SK-N-SH treated with all-trans-retinoic acid at 6 μM for 48 hours (cell line): Measurements from ENCODE around the gene FDX2.

ENCODE experiments used
- ATAC-seq: fragments of 200-7000 bp; cut with Tn5 transposase; 3 replicates; pipeline ENCODE4 v1.9.1; 2020; ENCODE audit warnings: mild to moderate bottlenecking, moderate library complexity
- CREB5 ChIP-seq: fragments of 250-450 bp; sonication (Bioruptor Pico); IDR thresholded peaks from 2 replicates; pipeline ENCODE4 v1.5.1; 2020; ENCODE audit warnings: low read depth, mild to moderate bottlenecking, moderate library complexity
- CSDC2 ChIP-seq: fragments of 250-450 bp; sonication (Bioruptor Pico); IDR thresholded peaks from 2 replicates; pipeline ENCODE4 v1.5.0; 2020; ENCODE audit warnings: mild to moderate bottlenecking, moderate library complexity
- CSRNP3 ChIP-seq: fragments of 250-450 bp; sonication (Bioruptor Pico); IDR thresholded peaks from 2 replicates; pipeline ENCODE4 v1.5.1; 2021; ENCODE audit warnings: mild to moderate bottlenecking, moderate library complexity
- GLIS3 ChIP-seq: fragments of 250-450 bp; sonication (Bioruptor Pico); IDR thresholded peaks from 2 replicates; pipeline ENCODE4 v1.5.0; 2020; ENCODE audit warnings: mild to moderate bottlenecking, moderate library complexity
- ISL1 ChIP-seq: fragments of 250-450 bp; sonication (Bioruptor Pico); IDR thresholded peaks from 2 replicates; pipeline ENCODE4 v2.1.2; 2022; ENCODE audit warnings: mild to moderate bottlenecking, moderate library complexity
- OSR1 ChIP-seq: fragments of 250-450 bp; sonication (Bioruptor Pico); IDR thresholded peaks from 2 replicates; pipeline ENCODE4 v1.8.0; 2022; ENCODE audit warnings: moderate library complexity, mild to moderate bottlenecking, inconsistent platforms
- PATZ1 ChIP-seq: fragments of 250-450 bp; sonication (Bioruptor Pico); IDR thresholded peaks from 2 replicates; pipeline ENCODE4 v1.8.0; 2020; ENCODE audit warnings: mild to moderate bottlenecking, moderate library complexity, borderline replicate concordance
- POU6F1 ChIP-seq: fragments of 250-450 bp; sonication (Bioruptor Pico); IDR thresholded peaks from 2 replicates; pipeline ENCODE4 v1.8.0; 2021; ENCODE audit warnings: low read depth, mild to moderate bottlenecking, moderate library complexity, borderline replicate concordance
- SNAI2 ChIP-seq: fragments of 250-450 bp; sonication (Bioruptor Pico); IDR thresholded peaks from 2 replicates; pipeline ENCODE4 v1.5.0; 2020; ENCODE audit warnings: mild to moderate bottlenecking, moderate library complexity
- TOX ChIP-seq: fragments of 250-450 bp; sonication (Bioruptor Pico); IDR thresholded peaks from 2 replicates; pipeline ENCODE4 v1.8.0; 2021; ENCODE audit warnings: mild to moderate bottlenecking, moderate library complexity, borderline replicate concordance
- TSHZ2 ChIP-seq: fragments of 250-450 bp; sonication (Bioruptor Pico); IDR thresholded peaks from 2 replicates; pipeline ENCODE4 v1.5.0; 2020; ENCODE audit warnings: mild to moderate bottlenecking, moderate library complexity
- ZC3H10 ChIP-seq: fragments of 250-450 bp; sonication (Bioruptor Pico); IDR thresholded peaks from 2 replicates; pipeline ENCODE4 v1.5.1; 2021; ENCODE audit warnings: mild to moderate bottlenecking, moderate library complexity
- ZFP30 ChIP-seq: fragments of 450-650 bp; formaldehyde crosslinking; IDR thresholded peaks from 2 replicates; pipeline ENCODE4 v1.5.0; 2022; ENCODE audit warnings: mild to moderate bottlenecking, moderate library complexity
- ZNF565 ChIP-seq: fragments of 450-650 bp; formaldehyde crosslinking; conservative IDR thresholded peaks from 2 replicates; pipeline ENCODE4 v1.5.0; 2020; ENCODE audit warnings: low read depth, mild to moderate bottlenecking, moderate library complexity

Gene FDX2

GRCh38 chr19:10266706-10267105 is 49.1 kb downstream of the FDX2 start (continued):
- no peak for TF ChIP-seq CSRNP3

GRCh38 chr19:10262771-10263170 is 53.0 kb downstream of the FDX2 start:
- TF ChIP-seq CSRNP3 (no peak), CSDC2 (no peak), ZFP30 (CRISPR knock-in tag) (no peak), ZNF565 (no peak), CREB5 (CRISPR knock-in tag) (no peak), POU6F1 (CRISPR knock-in tag) (no peak)
- ATAC-seq: peak; percentile 63

GRCh38 chr19:10260141-10260584 is 55.7 kb downstream of the FDX2 start:
- TF ChIP-seq ZNF565: no peak
- no peak for TF ChIP-seq ISL1 (CRISPR knock-in tag)
- no peak for TF ChIP-seq TOX
- no peak for TF ChIP-seq SNAI2
- TF ChIP-seq ZC3H10 (CRISPR knock-in tag): no peak
- no peak for TF ChIP-seq TSHZ2 (CRISPR knock-in tag)
- TF ChIP-seq OSR1: no peak
- TF ChIP-seq CREB5 (CRISPR knock-in tag): no peak
- TF ChIP-seq GLIS3: no peak
- no peak for TF ChIP-seq PATZ1 (CRISPR knock-in tag)
- no peak for TF ChIP-seq CSDC2
- no peak for ATAC-seq
